Muscle layer of colon (tissue), 2 donors: ENCODE results near the gene GALNT7.

ENCODE experiments used
- H3K27ac ChIP-seq: one replicate; pipeline ENCODE4 v1.7.0; 2013; ENCODE audit warnings: low read depth, mild to moderate bottlenecking, low read length, moderate library complexity
- H3K27me3 ChIP-seq, 2 donors: one replicate each; pipeline ENCODE4 v1.7.0; 2013; ENCODE audit warnings: low read length in 2 of 2, mild to moderate bottlenecking in 2 of 2; ENCODE audit not compliant: insufficient read depth in 2 of 2, control insufficient read depth in 1 of 2
- H3K36me3 ChIP-seq: one replicate; pipeline ENCODE4 v1.7.0; 2013; ENCODE audit warnings: mild to moderate bottlenecking, low read length; ENCODE audit not compliant: insufficient read depth
- H3K4me1 ChIP-seq: one replicate; pipeline ENCODE4 v1.7.0; 2013; ENCODE audit warnings: mild to moderate bottlenecking, low read length; ENCODE audit not compliant: insufficient read depth
- H3K4me3 ChIP-seq, 2 donors: one replicate each; pipeline ENCODE4 v1.7.0; 2013; ENCODE audit warnings: low read length in 2 of 2, low read depth in 1 of 2, mild to moderate bottlenecking in 1 of 2, moderate library complexity in 1 of 2
- H3K9ac ChIP-seq: one replicate; pipeline ENCODE4 v1.7.0; 2013; ENCODE audit warnings: low read length
- H3K9me3 ChIP-seq: one replicate; pipeline ENCODE4 v1.7.0; 2013; ENCODE audit warnings: mild to moderate bottlenecking, low read length
- donor health status: abdominal sarcoma.
- donor health status: Adenocarcinoma of cecum.

The GALNT7 gene

DNA sequence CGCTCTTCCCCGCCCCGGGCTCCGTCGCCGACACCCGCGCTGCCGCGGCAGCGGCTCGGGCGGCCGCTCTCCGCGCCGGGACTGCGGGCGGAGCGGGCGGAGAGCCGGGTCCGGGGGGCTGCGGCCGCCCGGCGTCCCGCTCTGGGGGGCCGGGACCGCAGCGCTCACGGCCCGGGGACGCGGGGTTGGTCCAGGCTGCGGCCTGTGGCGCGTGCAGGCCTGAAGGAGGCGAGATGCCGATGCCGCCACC lies 492 bp downstream of the GALNT7 start:
- peak overlapping the region; percentile 78 to 79 for H3K4me3 ChIP-seq
- H3K9me3 ChIP-seq = no peaks in the 10 kb centered on the region
- peaks cover 16% of the 10 kb centered on the region for H3K4me1 ChIP-seq
- no peaks in the 10 kb centered on the region for H3K27me3 ChIP-seq
- H3K27ac ChIP-seq = peak overlapping the region; percentile 90
- no peak overlapping the region for H3K9ac ChIP-seq
- no peaks in the 10 kb centered on the region for H3K36me3 ChIP-seq

GRCh38 chr4:173169428-173170181 lies 994 bp downstream of the GALNT7 start:
- H3K9ac ChIP-seq = peak overlapping the region; percentile 57
- H3K36me3 ChIP-seq = no peaks in the 10 kb centered on the region
- H3K27ac ChIP-seq = peak overlapping the region; percentile 90
- peak overlapping the region; percentile 78 to 79 for H3K4me3 ChIP-seq
- H3K9me3 ChIP-seq = no peaks in the 10 kb centered on the region
- no peaks in the 10 kb centered on the region for H3K27me3 ChIP-seq
- H3K4me1 ChIP-seq = peaks cover 16% of the 10 kb centered on the region

GRCh38 chr4:173170182-173170778 lies 1.7 kb downstream of the GALNT7 start:
- Histone ChIP-seq H3K27ac (peak overlapping the region; percentile 90), H3K4me1 (peaks cover 16% of the 10 kb centered on the region), H3K27me3 (no peaks in the 10 kb centered on the region)

GRCh38 chr4:173171098-173171497 lies 2.5 kb downstream of the GALNT7 start:
- no peaks in the 10 kb centered on the region for H3K36me3 ChIP-seq
- no peaks in the 10 kb centered on the region for H3K27me3 ChIP-seq
- H3K4me3 ChIP-seq = no peak overlapping the region
- H3K27ac ChIP-seq = no peak overlapping the region
- no peak overlapping the region for H3K9ac ChIP-seq
- no peaks in the 10 kb centered on the region for H3K9me3 ChIP-seq
- H3K4me1 ChIP-seq = peaks cover 16% of the 10 kb centered on the region

More at GRCh38 chr4:173170182-173170778, 1.7 kb downstream of the GALNT7 start:
- Histone ChIP-seq H3K9ac (peak overlapping the region; percentile 57), H3K36me3 (no peaks in the 10 kb centered on the region), H3K4me3 (peak overlapping the region; percentile 78 to 79), H3K9me3 (no peaks in the 10 kb centered on the region)

GRCh38 chr4:173171987-173172386 lies 3.4 kb downstream of the GALNT7 start:
- no peak overlapping the region for H3K4me3 ChIP-seq

GRCh38 chr4:173174184-173174583 lies 5.6 kb downstream of the GALNT7 start:
- Histone ChIP-seq H3K4me1 (peaks cover 16% of the 10 kb centered on the region), H3K27ac (no peak overlapping the region), H3K9ac (no peak overlapping the region), H3K9me3 (no peaks in the 10 kb centered on the region), H3K36me3 (no peaks in the 10 kb centered on the region), H3K4me3 (no peak overlapping the region), H3K27me3 (no peaks in the 10 kb centered on the region)

More at GRCh38 chr4:173171987-173172386, 3.4 kb downstream of the GALNT7 start:
- H3K36me3 ChIP-seq = no peaks in the 10 kb centered on the region
- no peak overlapping the region for H3K9ac ChIP-seq
- peaks cover 16% of the 10 kb centered on the region for H3K4me1 ChIP-seq
- no peaks in the 10 kb centered on the region for H3K9me3 ChIP-seq
- H3K27ac ChIP-seq = no peak overlapping the region
- H3K27me3 ChIP-seq = no peaks in the 10 kb centered on the region

DNA sequence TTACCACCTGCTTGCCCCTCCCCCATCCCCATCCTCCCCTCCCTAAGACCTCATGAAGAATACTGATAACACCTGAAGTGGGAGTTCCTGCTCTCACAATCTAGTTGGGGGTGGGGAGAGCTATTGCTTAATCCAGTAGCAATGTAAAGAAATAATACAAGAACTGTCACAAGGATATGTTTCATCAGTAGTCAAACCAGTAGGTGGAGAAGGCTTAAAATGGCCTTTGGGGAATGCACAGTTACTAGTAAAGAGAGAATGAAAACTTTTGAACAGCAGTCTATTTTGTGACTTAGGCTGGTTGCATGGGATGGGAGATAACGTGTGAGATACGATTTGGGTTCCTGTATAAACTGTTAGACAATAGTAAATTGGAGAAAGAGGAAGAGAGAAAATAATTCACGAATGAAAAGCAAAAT lies 6.0 kb downstream of the GALNT7 start:
- H3K27me3 ChIP-seq = no peaks in the 10 kb centered on the region

DNA sequence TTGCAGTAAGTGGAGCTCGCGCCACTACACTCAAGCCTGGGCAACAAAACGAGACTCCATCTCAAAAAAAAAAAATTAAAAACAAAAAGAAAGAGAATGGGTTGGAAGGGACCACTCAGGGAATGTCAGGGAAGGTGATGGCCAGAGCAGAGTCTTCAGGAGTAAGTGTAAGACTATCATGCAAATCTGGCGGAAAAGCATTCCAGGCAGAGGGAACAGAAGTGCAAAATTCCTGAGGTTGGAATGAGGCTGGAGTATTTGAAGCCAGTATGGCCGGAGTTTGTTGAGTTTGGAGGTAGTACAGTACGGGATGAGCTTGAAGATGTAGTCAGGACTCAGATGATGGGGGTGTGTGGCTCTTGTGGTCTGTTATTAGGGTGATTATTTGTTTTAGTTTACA lies 7.4 kb downstream of the GALNT7 start:
- H3K9me3 ChIP-seq = no peaks in the 10 kb centered on the region
- no peak overlapping the region for H3K9ac ChIP-seq
- no peaks in the 10 kb centered on the region for H3K36me3 ChIP-seq
- peaks cover 6% of the 10 kb centered on the region for H3K4me1 ChIP-seq
- no peak overlapping the region for H3K27ac ChIP-seq
- no peaks in the 10 kb centered on the region for H3K27me3 ChIP-seq
- H3K4me3 ChIP-seq = no peak overlapping the region

More for the DNA sequence above, 6.0 kb downstream of the GALNT7 start:
- H3K9ac ChIP-seq = no peak overlapping the region
- no peak overlapping the region for H3K27ac ChIP-seq
- no peaks in the 10 kb centered on the region for H3K9me3 ChIP-seq
- H3K36me3 ChIP-seq = no peaks in the 10 kb centered on the region
- H3K4me1 ChIP-seq = peaks cover 16% of the 10 kb centered on the region
- H3K4me3 ChIP-seq = no peak overlapping the region

DNA sequence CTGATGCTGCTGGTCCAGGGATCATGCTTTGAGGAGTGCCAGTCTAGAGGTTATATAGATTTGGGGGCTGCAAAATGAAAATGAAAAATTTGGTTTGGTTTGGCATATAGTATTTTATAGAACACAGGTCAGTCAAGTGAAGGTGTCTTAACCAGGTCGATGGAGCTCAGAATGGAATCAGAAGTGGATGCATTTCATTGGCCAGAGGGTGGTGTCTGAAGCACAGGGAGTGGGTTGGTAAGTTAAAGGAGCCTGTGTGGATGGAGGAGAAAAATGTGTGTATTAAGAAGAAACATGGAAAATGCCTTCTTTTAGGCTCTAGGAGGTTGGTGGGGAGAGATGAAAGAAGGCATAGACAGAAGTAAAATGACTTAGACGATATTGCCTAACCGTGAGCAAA lies 8.6 kb downstream of the GALNT7 start:
- Histone ChIP-seq H3K4me3 (no peak overlapping the region), H3K9me3 (no peaks in the 10 kb centered on the region), H3K36me3 (no peaks in the 10 kb centered on the region), H3K27ac (no peak overlapping the region), H3K9ac (no peak overlapping the region), H3K27me3 (no peaks in the 10 kb centered on the region), H3K4me1 (peaks cover under 1% of the 10 kb centered on the region)

DNA sequence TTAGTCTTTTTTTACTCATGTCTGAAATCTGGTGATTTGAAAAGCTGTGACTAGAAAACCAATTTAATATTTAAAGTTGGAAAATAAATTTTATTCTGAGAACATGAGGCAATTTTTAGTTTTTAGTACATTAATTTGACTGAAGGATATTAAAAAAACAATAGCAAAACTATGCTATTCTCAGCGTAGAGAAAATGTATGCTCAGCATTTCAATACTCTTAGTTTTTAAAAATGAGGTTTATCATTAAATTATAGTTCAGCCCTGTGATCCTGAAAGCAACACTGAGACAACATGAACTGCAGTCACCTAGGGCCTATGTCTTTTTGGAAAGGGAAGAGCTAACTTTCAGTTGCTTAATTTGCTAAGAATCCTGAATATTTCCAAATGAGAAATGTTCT lies 9.5 kb downstream of the GALNT7 start:
- Histone ChIP-seq H3K27ac (no peak overlapping the region), H3K36me3 (no peaks in the 10 kb centered on the region), H3K9me3 (no peaks in the 10 kb centered on the region), H3K4me1 (peaks cover 6% of the 10 kb centered on the region), H3K4me3 (no peak overlapping the region), H3K27me3 (no peaks in the 10 kb centered on the region), H3K9ac (no peak overlapping the region)

DNA sequence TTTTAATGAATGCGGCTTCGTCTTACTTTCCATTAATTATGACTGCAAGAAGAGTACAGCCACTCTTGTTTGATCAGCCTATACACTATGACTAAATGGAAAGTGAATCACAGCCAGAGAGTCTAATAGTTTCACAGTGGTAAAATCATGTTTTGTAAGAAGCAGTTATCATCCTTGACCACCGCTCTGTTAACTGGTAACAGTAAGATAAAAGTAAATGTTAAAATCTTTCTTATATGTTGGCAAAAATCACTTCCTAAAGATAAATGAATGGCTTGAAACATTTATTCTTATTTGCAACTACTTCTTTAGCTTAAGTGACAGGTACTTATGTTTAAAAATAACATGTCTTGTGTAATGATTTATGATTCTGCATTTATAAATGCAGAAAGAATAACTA lies 13.2 kb downstream of the GALNT7 start:
- Histone ChIP-seq H3K9ac (no peak overlapping the region), H3K27me3 (no peaks in the 10 kb centered on the region), H3K4me1 (peaks cover 6% of the 10 kb centered on the region), H3K4me3 (no peak overlapping the region), H3K27ac (no peak overlapping the region), H3K9me3 (no peaks in the 10 kb centered on the region), H3K36me3 (no peaks in the 10 kb centered on the region)

DNA sequence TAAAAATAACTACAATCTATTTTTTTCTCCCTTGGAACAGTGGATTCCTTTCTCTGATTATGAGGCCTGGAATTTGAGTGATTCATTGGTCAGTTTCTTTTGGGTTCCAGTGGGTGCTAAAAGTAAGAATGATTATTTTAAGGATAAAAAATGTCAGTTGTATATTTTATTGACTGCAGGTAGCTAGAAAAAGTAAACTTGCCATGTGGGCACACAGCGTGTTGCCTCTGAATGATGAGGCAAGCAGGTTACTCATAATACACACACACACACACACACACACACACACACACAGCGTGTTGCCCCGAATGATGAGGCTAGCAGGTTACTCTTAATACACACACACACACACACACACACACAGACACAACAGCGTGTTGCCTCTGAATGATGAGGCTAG lies 13.8 kb downstream of the GALNT7 start:
- Histone ChIP-seq H3K36me3 (no peaks in the 10 kb centered on the region), H3K4me3 (no peak overlapping the region), H3K9me3 (no peaks in the 10 kb centered on the region), H3K9ac (no peak overlapping the region), H3K4me1 (peaks cover 6% of the 10 kb centered on the region), H3K27me3 (no peaks in the 10 kb centered on the region), H3K27ac (no peak overlapping the region)
